WI38 (cell line): ENCODE data around the gene PERP.

Experiments used
- H3K4me3 ChIP-seq: 2 replicates; pipeline ENCODE4 v1.5.1; 2011; ENCODE audit warnings: low read depth, mild to moderate bottlenecking, control low read depth, low read length
- CTCF ChIP-seq: IDR thresholded peaks from 2 replicates; pipeline ENCODE4 v1.5.1; 2012; ENCODE audit warnings: low read depth, mild to moderate bottlenecking, control low read depth, low read length

PERP gene

GRCh38 chr6:138105880-138106664 is 1.1 kb downstream of the PERP start:
- no peak for TF ChIP-seq CTCF
- H3K4me3 ChIP-seq = peak overlapping the region; percentile 80

- TF ChIP-seq CTCF = no peak
- peak overlapping the region; percentile 80 for H3K4me3 ChIP-seq
These were observed 1.8 kb downstream of the PERP start for GRCh38 chr6:138105446-138105845.

DNA sequence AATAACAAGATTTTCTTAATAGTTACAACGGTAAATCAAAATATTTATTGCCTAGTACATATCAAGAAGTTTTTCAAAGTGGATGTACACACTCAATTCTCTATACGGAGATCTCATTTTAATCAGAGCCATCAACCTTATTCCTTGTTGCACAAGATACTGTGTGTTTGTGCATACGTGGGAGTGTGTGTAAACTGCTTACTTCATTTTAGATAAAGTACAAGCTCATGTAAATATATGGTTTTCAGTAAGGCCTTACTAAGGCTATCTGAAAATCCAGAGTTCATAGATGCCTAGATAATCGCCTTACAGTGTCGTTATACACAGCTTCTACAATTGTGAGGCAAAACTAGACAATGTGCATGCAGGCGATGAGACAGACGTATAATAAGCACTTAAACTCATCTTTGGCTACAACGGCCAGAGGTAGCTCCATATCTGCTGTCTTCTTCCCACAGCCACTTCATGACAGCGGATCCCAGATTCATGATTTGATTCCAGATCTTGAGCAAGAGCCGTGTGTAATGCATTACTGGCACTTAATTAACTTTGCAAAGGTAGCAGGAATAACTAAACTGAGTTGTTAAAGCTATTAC is 2.5 kb downstream of the PERP start:
- no peak for TF ChIP-seq CTCF
- H3K4me3 ChIP-seq = no peak overlapping the region

GRCh38 chr6:138103871-138104270 is 3.3 kb downstream of the PERP start:
- TF ChIP-seq CTCF = no peak
- H3K4me3 ChIP-seq = no peak overlapping the region

- TF ChIP-seq CTCF = no peak
- H3K4me3 ChIP-seq = no peak overlapping the region
These were observed 5.1 kb downstream of the PERP start for GRCh38 chr6:138101946-138102731.

DNA sequence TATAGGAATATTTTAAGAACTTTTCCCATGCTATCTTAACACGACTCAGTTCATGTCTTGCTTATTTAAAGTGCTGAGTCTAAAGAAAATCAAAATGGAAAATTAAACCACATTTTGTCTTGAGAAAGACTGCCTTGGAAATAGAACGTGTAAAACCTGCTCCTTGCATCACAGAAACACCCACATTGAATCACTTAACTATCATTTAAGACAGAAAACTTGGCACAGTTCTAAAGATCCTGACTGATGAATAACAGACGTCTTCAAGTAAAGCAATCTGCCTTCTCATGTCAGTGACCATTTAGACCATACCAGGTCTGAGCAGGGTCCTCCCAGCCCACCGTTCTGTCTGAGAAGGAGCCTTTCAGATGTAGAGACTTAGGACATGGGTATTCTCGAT is 7.4 kb downstream of the PERP start:
- TF ChIP-seq CTCF = no peak

GRCh38 chr6:138098306-138098705 is 8.9 kb downstream of the PERP start:
- no peak overlapping the region for H3K4me3 ChIP-seq
- no peak for TF ChIP-seq CTCF

More for the DNA sequence above, 7.4 kb downstream of the PERP start:
- no peak overlapping the region for H3K4me3 ChIP-seq
